Smooth muscle cell (in vitro differentiated cells): Measurements from ENCODE around the gene CLEC16A. TPM values are rescaled to one million over a fixed set of nuclear protein-coding genes. Genes with fewer than 3 reads are reported as not detected.
A peak's percentile ranks its signal among the peaks of the same experiment; 100 is the strongest.

ENCODE experiments used
- DNase-seq: peaks from one replicate; lab custom pipeline; 2025; ENCODE audit not compliant: unreplicated experiment; lab: John Stamatoyannopoulos, UW
- H2AFZ ChIP-seq: fragments of 200-600 bp; sonication (generic); 2 replicates; pipeline ENCODE4 v1.6.0; 2016; ENCODE audit warnings: antibody characterized with exemption, low read depth, mild to moderate bottlenecking
- H3F3A ChIP-seq: fragments of 200-600 bp; sonication (generic); 2 replicates; pipeline ENCODE4 v1.6.0; 2017; ENCODE audit warnings: antibody characterized with exemption, low read depth
- H3K27ac ChIP-seq: fragments of 200-600 bp; sonication (generic); 2 replicates; pipeline ENCODE4 v1.5.1; 2016; ENCODE audit warnings: low read depth, mild to moderate bottlenecking
- H3K27me3 ChIP-seq: fragments of 200-600 bp; sonication (generic); 2 replicates; pipeline ENCODE4 v1.6.1; 2016; ENCODE audit warnings: low read depth, mild to moderate bottlenecking
- H3K36me3 ChIP-seq: fragments of 200-600 bp; sonication (generic); 2 replicates; pipeline ENCODE4 v1.5.1; 2016; ENCODE audit warnings: low read depth
- H3K4me1 ChIP-seq: fragments of 200-600 bp; sonication (generic); 2 replicates; pipeline ENCODE4 v1.5.1; 2016; ENCODE audit warnings: low read depth
- H3K4me2 ChIP-seq: fragments of 200-600 bp; sonication (generic); 2 replicates; pipeline ENCODE4 v1.6.0; 2016; ENCODE audit warnings: mild to moderate bottlenecking
- H3K4me3 ChIP-seq: fragments of 200-600 bp; sonication (generic); 2 replicates; pipeline ENCODE4 v1.5.1; 2016; ENCODE audit warnings: mild to moderate bottlenecking
- H3K79me2 ChIP-seq: fragments of 200-600 bp; sonication (generic); 2 replicates; pipeline ENCODE4 v1.6.0; 2016; ENCODE audit warnings: low read depth, mild to moderate bottlenecking
- H3K9ac ChIP-seq: fragments of 200-600 bp; sonication (generic); 2 replicates; pipeline ENCODE4 v1.6.0; 2016; ENCODE audit warnings: low read depth
- H3K9me3 ChIP-seq: fragments of 200-600 bp; sonication (generic); replicated peaks from 2 replicates; pipeline ENCODE4 v1.5.1; 2016; ENCODE audit warnings: low read depth
- H4K20me1 ChIP-seq: fragments of 200-600 bp; sonication (generic); 2 replicates; pipeline ENCODE4 v1.6.0; 2016; ENCODE audit warnings: low read depth
- WGBS: methylation state at CpG from one replicate; pipeline ENCODE4 v1.1.7; 2016; ENCODE audit warnings: low lambda C conversion rate; 5-methylcytosine and 5-hydroxymethylcytosine counted together
- polyA plus RNA-seq: library from polyadenylated mRNA; unstranded; fragments of >200 nt; fragmentation: Nextera tagmentation; extraction: Ambion mirVana; gene quantifications from 2 replicates; pipeline ENCODE4 v1.2.1, GENCODE V29; 2016
- total RNA-seq: library from RNA; depleted of rRNA; stranded (reverse); fragments of >200 nt; gene quantifications from 2 replicates; pipeline ENCODE4 v1.2.3, GENCODE V29; 2014
- TF ChIP-seq, protein P1 (sequence below): fragments of 200-600 bp; sonication (generic); IDR thresholded peaks from 2 replicates; pipeline ENCODE4 v1.5.1; 2017; ENCODE audit warnings: borderline replicate concordance, mild to moderate bottlenecking, antibody characterized with exemption; ENCODE audit not compliant: insufficient read depth, poor library complexity, severe bottlenecking

The CLEC16A gene
- total and polyA plus RNA-seq, 2 experiments from 2014 or later: 12.6 to 16.2 TPM

DNA sequence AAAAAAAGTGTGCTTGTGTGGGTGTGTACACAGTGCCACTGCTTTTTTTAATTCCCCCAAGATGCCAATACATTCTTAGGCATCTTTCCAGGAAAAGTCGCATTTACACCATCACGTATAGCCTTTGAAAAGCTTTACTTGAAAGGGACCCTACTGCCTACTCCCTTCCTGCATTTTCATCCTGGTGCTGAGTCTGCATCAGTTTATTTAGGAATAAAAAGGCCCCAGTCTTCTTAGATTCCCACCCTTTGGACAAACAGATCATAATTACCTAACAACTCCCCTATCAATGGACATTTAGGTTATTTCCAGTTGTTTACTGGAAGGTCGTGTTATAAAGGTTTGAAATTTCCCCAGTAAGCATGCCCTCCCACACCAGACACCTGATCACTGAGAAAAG lies 54.9 kb downstream of the CLEC16A start:
- Histone ChIP-seq H3K9me3 (no peaks in the 10 kb centered on the region), H3K4me3 (no peak overlapping the region), H3K4me1 (peaks cover 3% of the 10 kb centered on the region), H4K20me1 (no peaks in the 10 kb centered on the region), H3K9ac (no peak overlapping the region), H3K36me3 (no peaks in the 10 kb centered on the region), H2AFZ (no peak overlapping the region), H3K79me2 (no peaks in the 10 kb centered on the region), H3K27ac (no peak overlapping the region), H3K27me3 (no peaks in the 10 kb centered on the region), H3K4me2 (no peak overlapping the region), H3F3A (no peaks in the 10 kb centered on the region)
- no peak for DNase-seq
- WGBS: 89% methylated on average over 3 of the region's 3 CpGs
- TF ChIP-seq, protein P1, sequence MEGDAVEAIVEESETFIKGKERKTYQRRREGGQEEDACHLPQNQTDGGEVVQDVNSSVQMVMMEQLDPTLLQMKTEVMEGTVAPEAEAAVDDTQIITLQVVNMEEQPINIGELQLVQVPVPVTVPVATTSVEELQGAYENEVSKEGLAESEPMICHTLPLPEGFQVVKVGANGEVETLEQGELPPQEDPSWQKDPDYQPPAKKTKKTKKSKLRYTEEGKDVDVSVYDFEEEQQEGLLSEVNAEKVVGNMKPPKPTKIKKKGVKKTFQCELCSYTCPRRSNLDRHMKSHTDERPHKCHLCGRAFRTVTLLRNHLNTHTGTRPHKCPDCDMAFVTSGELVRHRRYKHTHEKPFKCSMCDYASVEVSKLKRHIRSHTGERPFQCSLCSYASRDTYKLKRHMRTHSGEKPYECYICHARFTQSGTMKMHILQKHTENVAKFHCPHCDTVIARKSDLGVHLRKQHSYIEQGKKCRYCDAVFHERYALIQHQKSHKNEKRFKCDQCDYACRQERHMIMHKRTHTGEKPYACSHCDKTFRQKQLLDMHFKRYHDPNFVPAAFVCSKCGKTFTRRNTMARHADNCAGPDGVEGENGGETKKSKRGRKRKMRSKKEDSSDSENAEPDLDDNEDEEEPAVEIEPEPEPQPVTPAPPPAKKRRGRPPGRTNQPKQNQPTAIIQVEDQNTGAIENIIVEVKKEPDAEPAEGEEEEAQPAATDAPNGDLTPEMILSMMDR: no peak

DNA sequence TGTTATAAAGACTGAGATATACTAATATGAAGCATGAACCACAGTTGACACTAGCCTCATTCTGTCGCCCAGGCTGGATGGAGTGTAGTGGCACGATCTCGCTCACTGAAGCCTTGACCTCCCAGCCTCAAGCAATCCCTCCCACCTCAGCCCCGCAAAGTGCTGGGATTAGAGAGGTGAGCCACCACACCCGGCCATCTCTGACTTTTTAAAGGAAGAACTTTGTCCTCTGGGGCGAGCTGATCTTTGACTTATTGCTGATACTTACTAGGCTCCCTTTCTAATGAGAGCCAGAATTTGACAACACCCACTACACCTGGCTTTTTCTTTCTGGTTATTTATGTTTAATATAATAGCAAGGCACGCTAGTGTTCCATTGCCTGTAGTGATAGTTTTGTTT lies 57.2 kb downstream of the CLEC16A start:
- Histone ChIP-seq H3K4me2 (no peak overlapping the region), H3K9me3 (no peaks in the 10 kb centered on the region), H2AFZ (no peak overlapping the region), H3K9ac (no peak overlapping the region), H3K79me2 (no peaks in the 10 kb centered on the region), H3K27me3 (no peaks in the 10 kb centered on the region), H3K4me1 (peaks cover 3% of the 10 kb centered on the region), H3K27ac (no peak overlapping the region), H3K4me3 (no peak overlapping the region), H3F3A (no peaks in the 10 kb centered on the region), H3K36me3 (no peaks in the 10 kb centered on the region), H4K20me1 (no peaks in the 10 kb centered on the region)
- TF ChIP-seq, protein P1: no peak
- no peak for DNase-seq
- 97% methylated on average over 7 of the region's 7 CpGs for WGBS

DNA sequence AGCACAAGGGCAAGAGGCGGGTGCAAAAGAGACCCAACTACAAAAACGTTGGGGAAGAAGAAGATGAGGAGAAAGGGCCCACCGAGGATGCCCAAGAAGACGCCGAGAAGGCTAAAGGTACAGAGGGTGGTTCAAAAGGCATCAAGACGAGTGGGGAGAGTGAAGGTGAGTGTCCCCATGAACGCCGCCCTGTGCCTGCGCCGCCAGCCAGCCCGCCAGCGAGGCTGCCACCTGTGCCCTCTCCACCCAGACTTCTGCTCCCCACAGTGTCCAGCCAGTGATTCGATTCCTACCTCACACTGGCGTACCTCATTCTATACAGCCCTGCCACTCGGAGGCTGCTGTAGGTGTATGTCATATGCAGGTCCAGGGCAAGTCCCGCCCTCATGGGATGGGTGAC lies 58.8 kb downstream of the CLEC16A start:
- DNase-seq: no peak
- Histone ChIP-seq H3K36me3 (no peaks in the 10 kb centered on the region), H4K20me1 (no peaks in the 10 kb centered on the region), H3F3A (no peaks in the 10 kb centered on the region), H3K4me1 (peaks cover 12% of the 10 kb centered on the region), H3K4me3 (no peak overlapping the region), H3K9ac (no peak overlapping the region), H3K79me2 (no peaks in the 10 kb centered on the region), H3K4me2 (no peak overlapping the region), H3K27me3 (no peaks in the 10 kb centered on the region), H3K9me3 (no peaks in the 10 kb centered on the region), H2AFZ (no peak overlapping the region), H3K27ac (no peak overlapping the region)
- TF ChIP-seq, protein P1: no peak
- whole genome bisulfite sequencing: 98% methylated on average over 16 of the region's 16 CpGs

DNA sequence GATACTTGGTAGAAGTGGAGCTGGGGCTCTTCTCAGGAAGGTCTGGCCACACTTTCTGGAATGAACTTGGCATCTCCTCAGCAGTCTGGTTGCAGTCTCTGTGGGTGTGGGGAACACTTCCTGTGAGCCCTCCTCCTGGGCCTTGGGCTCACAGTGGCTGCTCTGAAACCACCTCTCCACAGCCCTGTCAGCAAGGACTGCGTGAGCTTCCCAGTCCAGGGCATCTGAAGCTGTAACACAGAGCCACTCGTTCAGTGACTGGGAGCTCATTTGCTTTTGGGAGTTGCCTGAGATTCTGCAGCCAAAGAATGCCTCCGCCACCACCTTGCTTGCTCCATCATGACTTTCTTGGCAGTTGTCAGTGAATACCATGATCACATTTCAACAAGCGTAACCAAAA lies 60.0 kb downstream of the CLEC16A start:
- no peak overlapping the region for H3K4me3 ChIP-seq
- no peaks in the 10 kb centered on the region for H3K27me3 ChIP-seq
- no peak overlapping the region for H2AFZ ChIP-seq
- H3F3A ChIP-seq: peaks cover 4% of the 10 kb centered on the region
- peaks cover 16% of the 10 kb centered on the region for H3K4me1 ChIP-seq
- no peak for DNase-seq
- H3K79me2 ChIP-seq: no peaks in the 10 kb centered on the region
- peak overlapping the region; percentile 20 for H3K4me2 ChIP-seq
- peak overlapping the region; percentile 75 for H3K27ac ChIP-seq
- WGBS: 68% methylated on average over 4 of the region's 4 CpGs
- TF ChIP-seq, protein P1: no peak
- no peaks in the 10 kb centered on the region for H4K20me1 ChIP-seq
- no peaks in the 10 kb centered on the region for H3K36me3 ChIP-seq
- no peaks in the 10 kb centered on the region for H3K9me3 ChIP-seq
- H3K9ac ChIP-seq: peak overlapping the region; percentile 44
